ENCODE results near the gene RNASE3. TPM values are rescaled to one million over a fixed set of nuclear protein-coding genes. Genes with fewer than 3 reads are reported as not detected.
"Not testable (repeated sequence)": the region's sequence is repeated elsewhere in the genome, so short reads cannot be mapped to it uniquely, and the experiment has no call there.

The RNASE3 gene
- 1 to 10 TPM in 1 of 12 donors, under 1 TPM in 2, not detected in 9; 0.30 to 6.1 (median 0.63) TPM for polyA plus RNA-seq (ENCODE audit: insufficient read length in 12 of 12)
- long read RNA-seq, donor 1: 0 reads
- long read RNA-seq, donor 2, partial matches to known transcripts: 0 of 1 reads
- long read RNA-seq, donor 2, other reads (novel, unspliced or antisense): 0 of 1 reads
- long read RNA-seq, donor 3: 0 reads
- long read RNA-seq, donor 4: 0 reads
- long read RNA-seq, donor 5: 0 reads
- long read RNA-seq, donor 6: 0 reads
- long read RNA-seq, donor 7: 0 reads
- long read RNA-seq, donor 8: 0 reads
- long read RNA-seq, donor 9: 0 reads
- long read RNA-seq, donor 10: 0 reads
- long read RNA-seq, donor 11: 0 reads

DNA sequence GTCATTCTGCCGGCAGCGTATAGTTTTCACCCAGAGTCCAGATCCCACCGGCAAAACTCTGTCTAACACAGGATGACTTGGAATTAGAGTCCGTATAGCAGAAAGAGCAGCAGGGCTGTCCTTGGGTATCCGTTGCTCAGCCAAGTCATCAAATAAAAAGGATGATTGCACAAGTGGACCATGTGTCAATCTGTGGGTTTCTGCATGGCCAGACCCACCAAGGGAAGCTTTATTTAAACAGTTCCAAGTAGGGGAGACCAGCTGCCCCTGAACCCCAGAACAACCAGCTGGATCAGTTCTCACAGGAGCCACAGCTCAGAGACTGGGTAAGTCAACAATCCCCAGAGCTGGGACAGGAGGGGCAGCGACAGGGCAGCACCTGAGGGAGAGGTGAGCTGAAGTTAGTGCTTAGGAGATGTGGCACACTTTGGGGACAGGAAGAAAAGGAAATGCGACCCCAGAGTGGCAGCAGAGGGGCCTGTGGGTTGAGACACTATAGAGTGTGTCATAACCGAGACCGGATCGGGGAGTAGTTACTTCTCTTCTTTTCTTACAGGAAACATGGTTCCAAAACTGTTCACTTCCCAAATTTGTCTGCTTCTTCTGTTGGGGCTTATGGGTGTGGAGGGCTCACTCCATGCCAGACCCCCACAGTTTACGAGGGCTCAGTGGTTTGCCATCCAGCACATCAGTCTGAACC is at the start of gene RNASE3:
RNASE3 (plus strand) TSS at position 260 of the 700 bp plus-strand sequence; CDS start at position 562, 302 bp downstream.
- not testable (repeated sequence) for DNase-seq

DNA sequence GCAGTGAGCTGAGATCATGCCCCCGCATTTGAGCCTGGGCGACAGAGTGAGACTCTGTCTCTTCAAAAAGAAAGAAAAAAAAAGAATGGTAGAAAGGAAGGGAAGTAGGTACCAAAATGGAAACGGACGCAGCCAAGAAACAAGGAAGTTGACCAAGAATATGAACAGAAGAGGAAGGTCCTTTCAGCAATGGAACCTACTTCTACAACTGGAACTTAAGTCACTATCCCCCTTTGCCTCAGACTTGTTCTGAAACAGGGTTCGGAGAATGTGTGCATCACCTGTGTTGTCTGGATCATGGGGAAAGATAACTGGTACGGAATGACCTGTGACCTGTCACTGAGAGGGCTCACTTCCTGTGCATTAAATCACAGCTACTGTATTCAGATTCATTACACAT is 44.6 kb upstream of the RNASE3 start:
- DNase-seq: no peak

DNA sequence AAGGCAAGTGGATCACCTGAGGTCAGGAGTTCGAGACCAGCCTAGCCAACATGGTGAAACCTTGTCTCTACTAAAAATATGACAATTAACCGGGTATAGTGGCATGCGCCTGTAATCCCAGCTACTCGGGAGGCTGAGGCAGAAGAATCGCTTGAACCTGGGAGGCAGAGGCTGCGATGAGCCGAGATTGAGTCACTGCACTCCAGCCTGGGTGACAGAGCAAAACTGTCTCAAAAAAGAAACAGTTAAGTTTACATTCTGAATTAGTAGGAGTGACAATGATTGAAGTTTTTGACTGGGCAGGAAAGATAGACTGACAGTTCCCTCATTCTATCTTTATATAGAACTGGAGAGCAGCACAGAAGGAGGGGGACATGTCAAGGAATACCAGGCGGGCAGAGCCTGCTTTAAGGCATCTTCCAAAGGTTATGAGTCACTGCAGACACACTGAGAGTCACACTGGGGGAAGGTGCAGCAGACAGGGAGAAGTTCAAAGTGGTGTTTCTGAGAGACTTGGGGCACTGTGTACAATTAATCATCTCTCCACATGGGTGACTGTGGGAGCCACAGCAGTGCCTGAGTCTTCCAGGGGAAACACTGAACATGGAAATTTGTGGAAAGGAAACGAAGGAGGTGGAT is 42.8 kb upstream of the RNASE3 start:
- no peak for DNase-seq

DNA sequence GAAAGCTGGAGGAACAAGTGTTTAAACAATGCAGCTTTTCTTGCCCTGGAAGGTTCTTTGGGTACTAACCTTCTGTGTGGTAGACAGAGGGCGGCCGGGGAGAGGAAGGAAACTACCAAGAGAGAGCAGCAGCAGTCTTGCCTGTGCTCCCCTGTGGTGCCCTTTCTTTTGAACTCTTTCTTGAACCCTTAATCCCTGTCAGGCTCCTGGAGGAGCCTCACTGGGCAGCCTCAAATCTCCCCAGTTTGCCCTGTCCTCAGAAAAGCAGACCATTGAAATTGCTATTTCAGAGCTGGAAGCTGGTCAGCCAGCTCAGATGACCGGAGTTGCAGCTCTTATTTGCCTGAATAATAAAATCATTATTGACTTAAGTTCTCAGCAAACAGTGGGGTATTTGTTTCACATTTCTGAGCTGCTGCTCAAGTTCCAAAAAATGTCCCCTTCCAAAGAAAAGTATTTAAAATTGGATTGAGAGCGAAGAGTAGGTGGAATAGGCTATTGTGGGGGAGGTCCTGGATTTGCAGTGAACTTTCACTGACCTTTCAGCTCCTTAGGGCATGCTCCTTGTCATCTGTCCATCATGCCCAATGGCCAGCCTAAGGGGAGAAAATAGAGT is 42.1 kb upstream of the RNASE3 start:
- DNase-seq: no peak

DNA sequence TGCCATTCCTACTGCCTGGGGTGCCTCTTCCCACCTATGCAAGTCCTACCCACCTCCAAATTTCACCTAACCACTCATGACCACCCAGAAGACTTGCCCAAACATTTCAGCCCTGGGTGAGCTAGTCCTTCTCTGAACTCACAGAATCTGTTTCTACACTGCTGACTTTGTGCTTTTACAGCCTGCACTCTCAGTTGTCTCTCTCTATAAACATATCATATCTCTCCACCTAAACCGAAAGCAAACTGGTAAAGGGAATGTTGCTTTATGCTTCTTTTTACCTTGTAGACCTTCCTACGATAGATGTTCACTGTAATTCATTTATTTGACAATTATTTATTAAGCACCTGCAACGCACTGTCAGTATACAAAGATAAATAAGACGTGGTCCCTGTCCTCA is 38.1 kb upstream of the RNASE3 start:
- no peak for DNase-seq

DNA sequence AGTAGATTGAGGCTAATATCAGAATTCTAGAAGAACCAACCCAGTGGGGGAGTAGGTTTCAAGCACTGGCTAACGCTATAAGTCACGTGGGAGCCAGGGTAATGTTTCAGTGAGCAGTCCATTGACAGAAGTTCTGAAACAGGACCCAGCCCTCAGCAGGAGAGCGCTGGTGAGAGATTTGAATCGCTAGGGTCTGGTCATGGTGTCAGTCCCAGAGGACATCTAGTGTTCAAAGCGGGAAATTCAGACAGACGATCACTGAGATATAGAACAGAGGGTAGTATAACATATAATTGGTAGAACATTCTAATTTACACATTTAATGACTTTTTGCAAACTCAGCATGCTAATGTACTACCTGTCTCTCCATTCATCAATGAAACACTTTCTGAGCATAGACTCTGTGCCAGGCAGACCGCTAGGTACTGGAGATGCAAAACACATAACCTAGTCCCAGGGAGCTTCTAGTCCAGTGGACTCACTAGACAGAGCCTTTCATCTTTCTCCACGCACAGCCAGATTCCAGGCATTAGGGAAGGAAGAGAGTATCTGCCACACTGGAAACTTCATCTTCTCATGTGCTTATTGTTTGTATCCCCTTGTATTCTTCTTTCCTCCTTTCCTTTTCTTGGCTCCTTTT is 35.4 kb upstream of the RNASE3 start:
- peak; percentile 30 for DNase-seq

DNA sequence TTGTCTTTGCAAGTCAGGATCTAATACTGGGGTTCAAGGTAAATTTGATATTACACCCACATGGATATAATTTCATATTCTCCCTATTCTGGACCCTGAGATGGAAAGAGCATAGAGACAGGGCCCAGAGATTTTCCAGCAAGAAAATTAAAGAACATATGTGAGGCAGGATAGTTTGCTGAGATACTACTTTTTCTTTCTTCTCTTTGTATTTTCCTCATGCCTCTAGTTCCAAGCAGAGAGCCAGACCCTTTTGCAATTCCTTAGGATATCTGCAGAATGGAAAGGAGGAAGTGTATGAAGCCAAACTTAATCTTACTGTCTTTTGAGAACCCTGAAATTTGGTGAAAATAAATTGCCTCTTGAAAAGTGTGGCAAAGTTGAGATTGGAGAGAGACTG is 34.0 kb upstream of the RNASE3 start:
- DNase-seq: no peak

DNA sequence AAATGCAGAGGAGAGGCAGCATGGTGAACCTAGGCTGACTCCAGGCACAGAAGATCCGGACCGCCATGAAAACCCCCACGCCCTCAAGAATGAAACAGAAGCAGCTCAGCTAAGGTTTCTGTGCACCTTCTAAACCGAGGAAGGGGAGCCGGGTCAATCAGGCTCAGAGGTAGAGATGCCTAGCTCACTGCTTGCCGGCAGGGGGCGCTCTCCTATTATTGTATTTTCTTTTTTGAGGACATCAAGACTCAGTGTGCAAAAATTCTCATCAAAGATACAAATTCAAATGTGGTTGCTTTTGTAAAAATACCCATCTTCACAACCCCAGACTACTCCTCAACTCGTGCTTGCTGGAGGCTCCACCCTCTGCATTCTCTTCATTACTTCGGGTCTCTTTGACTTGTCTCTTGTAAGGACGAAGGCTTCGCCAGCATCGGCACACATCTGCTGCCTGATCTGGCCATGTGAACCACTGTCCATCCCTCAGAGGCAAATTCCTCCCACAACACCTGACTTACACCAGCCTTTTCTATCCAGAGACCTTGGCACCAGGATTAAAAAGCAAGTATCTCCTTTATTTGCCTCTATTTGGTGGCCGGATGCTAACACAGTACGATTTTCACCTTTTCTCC is 33.4 kb upstream of the RNASE3 start:
- DNase-seq: peak; percentile 66

DNA sequence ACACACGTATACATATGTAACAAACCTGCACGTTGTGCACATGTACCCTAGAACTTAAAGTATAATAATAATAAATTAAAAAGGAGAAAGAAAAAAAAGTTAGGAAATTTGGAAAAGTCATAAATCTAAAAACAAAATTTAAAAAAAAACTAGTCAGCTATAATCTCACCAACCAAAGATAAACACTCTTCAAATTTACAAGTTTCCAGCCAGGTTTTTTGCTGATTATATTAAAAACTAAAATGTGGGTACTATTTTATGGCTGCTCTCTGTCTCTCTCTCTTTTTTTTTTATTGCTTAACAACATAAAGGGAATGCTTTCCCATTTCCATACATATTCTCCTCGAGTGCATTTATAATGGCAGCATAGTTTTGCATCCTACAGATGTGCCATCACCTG is 25.0 kb upstream of the RNASE3 start:
- no peak for DNase-seq

DNA sequence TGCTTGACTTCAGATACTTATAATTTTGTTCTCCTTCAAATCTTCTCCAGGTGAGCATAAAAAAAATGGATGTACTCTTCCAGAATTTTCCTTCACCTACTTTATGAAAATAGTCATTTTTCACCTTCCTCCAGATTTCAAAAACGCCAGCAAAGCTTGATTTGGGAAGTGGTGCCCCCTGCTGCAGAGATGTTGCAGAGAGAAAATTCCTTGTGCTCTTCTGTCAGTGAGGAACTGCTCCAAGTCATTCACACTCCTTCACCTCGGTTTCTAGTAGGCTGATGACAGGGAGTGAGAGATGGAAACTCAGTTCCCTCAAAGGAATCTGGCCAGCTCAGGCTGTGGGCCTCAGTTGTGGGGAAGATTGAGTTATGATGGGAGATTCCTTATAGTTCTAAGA is 24.2 kb upstream of the RNASE3 start:
- no peak for DNase-seq

DNA sequence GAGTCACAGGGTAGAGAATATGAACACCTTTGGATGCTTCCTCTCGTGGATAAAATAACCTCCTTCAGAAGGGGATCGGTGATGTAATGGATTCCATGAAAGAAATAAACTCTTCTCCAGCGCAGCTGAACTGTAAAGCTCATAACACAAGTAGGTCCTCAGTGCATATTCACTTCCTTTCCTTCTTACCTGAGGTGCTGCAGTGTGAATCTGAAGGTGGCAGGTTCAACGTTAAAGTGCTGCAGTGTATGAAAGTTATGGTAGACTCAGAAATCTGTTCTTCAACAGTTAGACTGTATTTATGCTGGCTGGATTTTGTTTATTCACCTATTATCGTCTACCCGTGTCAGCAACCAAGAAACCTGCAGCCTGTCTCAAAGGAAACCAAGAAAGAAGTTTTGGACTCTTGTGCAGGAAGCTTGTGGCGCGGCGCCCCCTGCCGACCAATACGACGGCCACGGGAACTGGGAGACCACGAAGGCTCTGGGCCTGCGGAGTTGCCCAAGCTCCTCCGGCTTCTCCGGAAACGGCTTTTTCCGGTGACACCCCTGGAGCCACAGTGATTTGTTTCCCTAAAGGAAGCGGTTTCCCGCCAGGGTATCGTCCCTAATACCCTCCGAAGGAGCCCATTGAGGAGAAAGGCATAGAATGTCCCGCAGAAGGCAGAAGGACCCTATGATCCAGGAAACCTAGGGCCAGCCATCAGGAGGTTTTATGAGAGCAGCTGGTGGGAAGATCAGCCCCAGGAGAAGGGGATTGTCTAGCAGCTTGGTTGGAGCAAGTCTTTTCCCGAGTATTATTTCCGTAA is 17.6 kb upstream of the RNASE3 start:
- peak; percentile 64 for DNase-seq

DNA sequence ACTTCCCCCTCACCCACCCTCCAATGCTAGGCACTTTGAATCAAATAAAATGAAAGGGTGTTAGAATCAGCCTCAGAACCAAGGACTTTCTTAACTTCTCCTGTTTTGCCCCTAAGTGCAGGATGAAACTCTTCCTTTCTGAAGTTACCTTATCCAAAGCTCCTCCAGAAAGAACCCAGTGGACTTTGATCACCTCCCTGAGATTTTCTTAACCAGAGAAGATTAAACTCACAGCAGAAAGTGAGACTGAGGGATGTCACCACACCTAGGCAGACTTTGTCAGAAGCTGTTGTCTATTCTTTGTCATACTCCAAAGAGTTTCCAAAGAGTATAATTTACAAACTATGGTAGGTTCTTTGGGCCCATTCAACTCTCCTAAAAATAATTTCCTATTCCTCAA is 14.2 kb upstream of the RNASE3 start:
- DNase-seq: no peak

DNA sequence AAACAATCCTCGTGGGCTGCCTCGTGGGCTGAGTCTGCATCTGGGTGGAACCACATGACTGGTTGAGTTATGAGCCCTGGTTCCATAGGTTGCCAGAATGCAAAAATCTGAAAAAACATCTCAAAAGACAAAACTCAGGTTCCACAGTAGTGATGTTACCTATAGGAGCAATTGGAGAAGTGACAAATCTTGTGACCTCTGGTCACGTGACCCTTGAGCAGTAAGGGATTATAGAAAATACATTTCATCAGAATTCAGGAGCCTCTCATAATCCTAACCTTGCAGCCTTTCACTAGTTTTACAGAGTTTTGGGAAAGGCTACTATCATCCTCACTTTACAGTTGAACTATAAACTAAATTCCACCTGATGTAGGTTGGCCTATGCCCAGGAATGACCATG is 12.5 kb upstream of the RNASE3 start:
- DNase-seq: no peak

DNA sequence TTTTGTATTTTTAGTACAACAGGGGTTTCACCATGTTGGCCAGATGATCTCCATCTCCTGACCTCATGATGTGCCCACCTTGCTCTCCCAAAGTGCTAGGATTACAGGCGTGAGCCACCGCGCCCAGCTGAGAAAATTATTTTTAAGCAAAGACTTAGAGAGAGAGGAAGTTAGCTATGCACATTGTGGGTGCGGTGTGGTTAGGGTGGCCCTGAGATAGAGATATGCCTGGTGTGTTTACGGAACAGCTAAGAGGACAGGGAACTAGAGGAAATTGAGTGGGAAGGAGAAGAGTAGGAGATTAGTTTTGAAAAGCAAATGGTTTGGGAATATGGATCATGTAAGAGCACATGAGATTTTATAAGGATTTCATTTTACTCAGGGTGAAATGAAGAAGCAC is 10.0 kb upstream of the RNASE3 start:
- not testable (repeated sequence) for DNase-seq

DNA sequence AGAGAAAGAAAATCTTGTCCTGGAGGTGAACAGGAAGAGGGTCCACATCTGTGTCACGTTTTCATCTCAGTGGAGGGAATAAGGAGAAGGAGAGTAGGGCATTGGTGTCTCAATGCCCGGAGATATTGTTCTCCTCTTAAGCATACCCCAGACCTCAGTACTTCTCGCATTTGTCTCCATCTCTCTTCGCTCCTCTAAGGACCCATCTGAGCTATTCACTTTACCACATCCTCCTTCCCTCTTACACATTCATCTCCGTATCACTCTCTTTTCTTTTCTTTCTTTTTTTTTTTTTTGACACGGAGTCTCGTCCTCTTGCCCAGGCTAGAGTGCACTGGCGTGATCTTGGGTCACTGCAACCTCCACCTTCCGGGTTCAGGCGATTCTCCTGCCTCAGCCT is 8.4 kb upstream of the RNASE3 start:
- not testable (repeated sequence) for DNase-seq

DNA sequence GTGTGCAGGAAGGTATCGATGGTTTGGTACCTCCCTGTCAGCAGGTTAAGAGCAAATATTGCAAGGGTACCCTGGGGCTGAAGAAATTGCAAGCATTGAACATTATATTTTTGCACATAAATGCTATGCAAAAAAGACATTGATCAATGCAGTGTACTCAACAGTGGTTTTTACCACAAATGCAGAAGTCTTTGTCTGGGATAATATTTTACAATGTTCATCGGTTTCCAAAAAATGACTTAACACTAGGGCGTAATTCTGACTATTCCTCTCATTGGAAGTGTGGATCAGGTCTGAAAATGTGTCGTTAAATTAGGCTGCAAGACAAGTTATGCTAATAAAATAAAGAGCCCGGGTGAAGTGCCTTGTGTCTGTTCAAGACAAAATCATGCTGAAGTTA is 2.8 kb upstream of the RNASE3 start:
- not testable (repeated sequence) for DNase-seq

DNA sequence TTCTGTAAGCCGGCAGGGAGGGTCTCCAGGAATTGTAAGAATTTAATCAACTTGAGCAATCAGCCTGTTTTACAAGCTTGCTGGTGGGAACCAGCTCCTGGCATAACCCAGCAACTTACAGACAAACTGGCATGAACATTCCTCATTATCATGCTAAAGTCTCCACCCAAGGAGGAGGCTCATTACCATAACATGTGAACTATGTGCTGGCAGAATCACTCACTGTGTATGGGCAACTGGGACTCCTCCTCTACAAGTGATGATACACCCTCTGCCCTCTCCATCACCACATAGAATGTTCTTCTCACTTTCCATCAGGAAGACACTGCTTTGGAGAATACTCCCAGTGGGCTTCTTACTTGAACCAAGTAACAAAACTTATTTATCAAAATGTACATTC is 4.1 kb downstream of the RNASE3 start:
- not testable (repeated sequence) for DNase-seq

DNA sequence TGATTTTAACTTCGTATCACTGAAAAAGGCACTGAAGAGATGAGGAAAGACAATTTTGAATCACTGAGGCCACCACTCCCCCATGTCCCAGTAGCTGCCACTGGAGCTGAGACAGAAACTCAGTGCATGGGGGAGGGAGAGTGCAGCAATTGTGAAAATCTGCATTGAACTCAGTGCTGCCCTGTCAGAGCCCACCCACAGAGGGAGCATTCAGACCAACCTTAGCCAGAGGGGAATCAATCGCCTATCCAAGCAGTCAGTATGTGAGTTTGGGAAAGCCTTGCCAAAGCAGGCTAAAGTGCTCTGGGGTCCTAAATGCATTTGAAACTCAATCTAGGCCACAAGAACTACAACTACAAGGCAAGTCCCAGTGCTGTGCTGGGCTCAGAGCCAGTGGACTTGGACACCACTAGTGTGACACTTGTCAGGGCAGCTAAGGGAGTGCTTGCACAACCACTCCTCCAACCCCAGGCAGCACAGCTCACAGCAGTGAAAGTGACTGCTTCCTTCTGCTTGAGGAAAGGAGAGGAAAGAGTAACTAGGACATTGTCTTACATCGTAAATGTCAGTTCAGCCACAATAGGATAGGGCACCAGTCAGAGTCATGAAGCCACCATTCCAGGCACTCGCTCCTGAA is 13.3 kb downstream of the RNASE3 start:
- DNase-seq: no peak

DNA sequence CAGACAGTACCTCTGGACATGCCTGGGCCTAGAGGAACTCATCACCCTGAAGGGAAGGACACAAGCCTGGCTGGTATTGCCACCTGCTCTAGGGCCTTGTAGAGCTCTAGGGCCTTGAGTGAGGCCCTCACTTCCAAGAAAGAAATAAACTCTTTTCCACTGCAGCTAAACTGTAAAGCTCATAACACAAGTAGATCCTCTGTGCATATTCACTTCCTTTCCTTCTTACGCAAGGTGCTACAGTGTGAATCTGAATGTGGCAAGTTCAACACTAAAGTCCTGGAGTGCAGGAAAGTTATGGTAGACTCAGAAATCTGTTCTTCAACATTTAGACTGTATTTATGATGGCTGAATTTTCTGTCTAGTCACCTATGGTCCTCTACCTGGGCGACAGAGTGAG is 14.5 kb downstream of the RNASE3 start:
- DNase-seq: no peak

DNA sequence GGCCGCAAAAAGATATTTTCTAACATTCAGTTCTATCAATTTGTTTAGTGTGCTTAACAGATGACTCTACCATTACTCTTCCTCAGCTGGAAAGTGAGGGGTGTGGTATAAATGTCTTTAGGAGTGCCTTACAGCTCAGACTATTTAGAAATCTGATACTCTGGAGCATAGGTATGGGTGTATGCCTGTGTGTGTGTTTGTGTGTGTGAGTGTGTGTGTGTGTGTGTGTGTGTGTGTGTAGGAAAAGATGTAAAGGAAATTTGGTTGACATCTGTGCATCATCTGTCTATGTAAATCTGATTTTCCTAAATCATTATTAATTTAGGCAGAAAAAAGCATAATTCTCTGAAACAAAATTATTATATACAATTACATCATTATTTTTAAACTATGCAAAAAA is 16.0 kb downstream of the RNASE3 start:
- DNase-seq: no peak

All from muscle of arm (tissue), 14 donors.